Mammary epithelial cell (primary cell): ENCODE measurements around the gene EARS2.

Experiments
- EZH2 ChIP-seq: IDR thresholded peaks from 2 replicates; pipeline ENCODE4 v1.6.1; 2012; ENCODE audit warnings: low read length, inconsistent platforms, borderline replicate concordance
- TF ChIP-seq, protein P1 (sequence below), 2 donors: IDR thresholded peaks in 1 of 2; conservative IDR thresholded peaks in 1 of 2; 2 replicates each; pipeline ENCODE4 v1.5.1; 2011 to 2012; ENCODE audit warnings: inconsistent platforms in 2 of 2, low read length in 2 of 2, mild to moderate bottlenecking in 2 of 2, control low read depth in 1 of 2, low read depth in 1 of 2; ENCODE audit not compliant: insufficient read depth in 1 of 2; ENCODE audit errors: extremely low read depth in 1 of 2

GRCh38 chr16:23514381-23515152, 42.6 kb downstream of the EARS2 start:
- TF ChIP-seq, protein P1, sequence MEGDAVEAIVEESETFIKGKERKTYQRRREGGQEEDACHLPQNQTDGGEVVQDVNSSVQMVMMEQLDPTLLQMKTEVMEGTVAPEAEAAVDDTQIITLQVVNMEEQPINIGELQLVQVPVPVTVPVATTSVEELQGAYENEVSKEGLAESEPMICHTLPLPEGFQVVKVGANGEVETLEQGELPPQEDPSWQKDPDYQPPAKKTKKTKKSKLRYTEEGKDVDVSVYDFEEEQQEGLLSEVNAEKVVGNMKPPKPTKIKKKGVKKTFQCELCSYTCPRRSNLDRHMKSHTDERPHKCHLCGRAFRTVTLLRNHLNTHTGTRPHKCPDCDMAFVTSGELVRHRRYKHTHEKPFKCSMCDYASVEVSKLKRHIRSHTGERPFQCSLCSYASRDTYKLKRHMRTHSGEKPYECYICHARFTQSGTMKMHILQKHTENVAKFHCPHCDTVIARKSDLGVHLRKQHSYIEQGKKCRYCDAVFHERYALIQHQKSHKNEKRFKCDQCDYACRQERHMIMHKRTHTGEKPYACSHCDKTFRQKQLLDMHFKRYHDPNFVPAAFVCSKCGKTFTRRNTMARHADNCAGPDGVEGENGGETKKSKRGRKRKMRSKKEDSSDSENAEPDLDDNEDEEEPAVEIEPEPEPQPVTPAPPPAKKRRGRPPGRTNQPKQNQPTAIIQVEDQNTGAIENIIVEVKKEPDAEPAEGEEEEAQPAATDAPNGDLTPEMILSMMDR (conservative IDR thresholded peaks at IDR 0.05 in 1 of 2, IDR thresholded peaks at IDR 0.05 in 1 of 2; ENCODE audit: extremely low read depth in 1 of 2, insufficient read depth in 1 of 2, low read depth in 1 of 2, low read length in 2 of 2), result no peak
- TF ChIP-seq EZH2, result no peak
